ENCODE measurements around the gene FPR2. TPM values are rescaled to one million over a fixed set of nuclear protein-coding genes. Genes with fewer than 3 reads are reported as not detected.
"Not testable (repeated sequence)": the region's sequence is repeated elsewhere in the genome, so short reads cannot be mapped to it uniquely, and the experiment has no call there.

The FPR2 gene
- total RNA-seq, 1 experiment from 2014 or later: not detected

- Histone ChIP-seq H3K27me3 (ENCODE audit: control insufficient read depth, insufficient read depth, low read length) (no peaks in the 10 kb centered on the region; the same call in 1 of the 2 replicates), H3K36me3 (replicated peaks; ENCODE audit: control insufficient read depth, insufficient read depth, low read length) (no peaks in the 10 kb centered on the region), H3K4me3 (ENCODE audit: insufficient read depth, low read depth, low read length) (no peak overlapping the region)
- no peak for DNase-seq
Observed at GRCh38 chr19:51729781-51730180, 31.2 kb upstream of the FPR2 start.

- H3K4me3 ChIP-seq (ENCODE audit: insufficient read depth, low read depth, low read length): no peak overlapping the region
Observed at GRCh38 chr19:51733742-51734522, 27.0 kb upstream of the FPR2 start.

GRCh38 chr19:51735759-51736449, 25.1 kb upstream of the FPR2 start:
- H3K36me3 ChIP-seq (replicated peaks; ENCODE audit: control insufficient read depth, insufficient read depth, low read length): no peaks in the 10 kb centered on the region
- H3K27me3 ChIP-seq (ENCODE audit: control insufficient read depth, insufficient read depth, low read length): no peaks in the 10 kb centered on the region
- no peak overlapping the region for H3K4me3 ChIP-seq (ENCODE audit: insufficient read depth, low read depth, low read length)
- DNase-seq: no peak

More at GRCh38 chr19:51733742-51734522, 27.0 kb upstream of the FPR2 start:
- Histone ChIP-seq H3K27me3 (ENCODE audit: control insufficient read depth, insufficient read depth, low read length) (no peaks in the 10 kb centered on the region), H3K36me3 (replicated peaks; ENCODE audit: control insufficient read depth, insufficient read depth, low read length) (no peaks in the 10 kb centered on the region)
- no peak for DNase-seq

GRCh38 chr19:51737389-51737788, 23.6 kb upstream of the FPR2 start:
- Histone ChIP-seq H3K27me3 (ENCODE audit: control insufficient read depth, insufficient read depth, low read length) (no peaks in the 10 kb centered on the region), H3K4me3 (ENCODE audit: insufficient read depth, low read depth, low read length) (no peak overlapping the region), H3K36me3 (replicated peaks; ENCODE audit: control insufficient read depth, insufficient read depth, low read length) (no peaks in the 10 kb centered on the region)
- no peak for DNase-seq

- Histone ChIP-seq H3K27me3 (ENCODE audit: control insufficient read depth, insufficient read depth, low read length) (no peaks in the 10 kb centered on the region), H3K36me3 (replicated peaks; ENCODE audit: control insufficient read depth, insufficient read depth, low read length) (no peaks in the 10 kb centered on the region), H3K4me3 (ENCODE audit: insufficient read depth, low read depth, low read length) (no peak overlapping the region)
- DNase-seq: no peak
Observed at GRCh38 chr19:51737924-51738323, 23.1 kb upstream of the FPR2 start.

- H3K36me3 ChIP-seq (replicated peaks; ENCODE audit: control insufficient read depth, insufficient read depth, low read length); DNase-seq; H3K4me3 ChIP-seq (ENCODE audit: insufficient read depth, low read depth, low read length); H3K27me3 ChIP-seq (ENCODE audit: control insufficient read depth, insufficient read depth, low read length): not testable (repeated sequence)
Observed at GRCh38 chr19:51738523-51738922, 22.5 kb upstream of the FPR2 start.

- DNase-seq: no peak
- Histone ChIP-seq H3K27me3 (ENCODE audit: control insufficient read depth, insufficient read depth, low read length) (no peaks in the 10 kb centered on the region), H3K4me3 (ENCODE audit: insufficient read depth, low read depth, low read length) (no peak overlapping the region), H3K36me3 (replicated peaks; ENCODE audit: control insufficient read depth, insufficient read depth, low read length) (no peaks in the 10 kb centered on the region)
Observed at GRCh38 chr19:51739466-51740213, 21.3 kb upstream of the FPR2 start.

- no peak for DNase-seq
- H3K27me3 ChIP-seq (ENCODE audit: control insufficient read depth, insufficient read depth, low read length): no peaks in the 10 kb centered on the region
- no peaks in the 10 kb centered on the region for H3K36me3 ChIP-seq (replicated peaks; ENCODE audit: control insufficient read depth, insufficient read depth, low read length)
- no peak overlapping the region for H3K4me3 ChIP-seq (ENCODE audit: insufficient read depth, low read depth, low read length)
Observed at GRCh38 chr19:51740356-51740755, 20.6 kb upstream of the FPR2 start.

- Histone ChIP-seq H3K27me3 (ENCODE audit: control insufficient read depth, insufficient read depth, low read length) (no peaks in the 10 kb centered on the region), H3K36me3 (replicated peaks; ENCODE audit: control insufficient read depth, insufficient read depth, low read length) (no peaks in the 10 kb centered on the region), H3K4me3 (ENCODE audit: insufficient read depth, low read depth, low read length) (no peak overlapping the region)
- no peak for DNase-seq
Observed at GRCh38 chr19:51742789-51743188, 18.2 kb upstream of the FPR2 start.

- no peak for DNase-seq
- no peak overlapping the region for H3K4me3 ChIP-seq (ENCODE audit: insufficient read depth, low read depth, low read length)
- H3K27me3 ChIP-seq (ENCODE audit: control insufficient read depth, insufficient read depth, low read length): no peaks in the 10 kb centered on the region
- no peaks in the 10 kb centered on the region for H3K36me3 ChIP-seq (replicated peaks; ENCODE audit: control insufficient read depth, insufficient read depth, low read length)
Observed at GRCh38 chr19:51743405-51743804, 17.6 kb upstream of the FPR2 start.

- no peak for DNase-seq
- no peaks in the 10 kb centered on the region for H3K36me3 ChIP-seq (replicated peaks; ENCODE audit: control insufficient read depth, insufficient read depth, low read length)
- H3K27me3 ChIP-seq (ENCODE audit: control insufficient read depth, insufficient read depth, low read length): no peaks in the 10 kb centered on the region
- no peak overlapping the region for H3K4me3 ChIP-seq (ENCODE audit: insufficient read depth, low read depth, low read length)
Observed at GRCh38 chr19:51746731-51747130, 14.2 kb upstream of the FPR2 start.

GRCh38 chr19:51749979-51750378, 11.0 kb upstream of the FPR2 start:
- no peak overlapping the region for H3K4me3 ChIP-seq (ENCODE audit: insufficient read depth, low read depth, low read length)
- no peak for DNase-seq
- no peaks in the 10 kb centered on the region for H3K27me3 ChIP-seq (ENCODE audit: control insufficient read depth, insufficient read depth, low read length)
- no peaks in the 10 kb centered on the region for H3K36me3 ChIP-seq (replicated peaks; ENCODE audit: control insufficient read depth, insufficient read depth, low read length)

- no peak for DNase-seq
Observed at GRCh38 chr19:51750400-51751094, 10.4 kb upstream of the FPR2 start.

GRCh38 chr19:51751655-51752054, 9.3 kb upstream of the FPR2 start, which contains the start of gene FPR1:
Gene FPR1 (minus strand): TSS chr19:51751878. CDS start chr19:51746994, 4,884 bp downstream.
- no peaks in the 10 kb centered on the region for H3K36me3 ChIP-seq (replicated peaks; ENCODE audit: control insufficient read depth, insufficient read depth, low read length)
- DNase-seq: no peak
- H3K4me3 ChIP-seq (ENCODE audit: insufficient read depth, low read depth, low read length): no peak within 1 kb of the TSS
- no peaks in the 10 kb centered on the region for H3K27me3 ChIP-seq (ENCODE audit: control insufficient read depth, insufficient read depth, low read length)

More at GRCh38 chr19:51750400-51751094, 10.4 kb upstream of the FPR2 start:
- Histone ChIP-seq H3K27me3 (ENCODE audit: control insufficient read depth, insufficient read depth, low read length) (no peaks in the 10 kb centered on the region), H3K4me3 (ENCODE audit: insufficient read depth, low read depth, low read length) (no peak overlapping the region), H3K36me3 (replicated peaks; ENCODE audit: control insufficient read depth, insufficient read depth, low read length) (no peaks in the 10 kb centered on the region)
